T-cell (primary cell): Measurements from ENCODE around the gene FAT1. TPM values are rescaled to one million over a fixed set of nuclear protein-coding genes. Genes with fewer than 3 reads are reported as not detected.
A peak's percentile ranks its signal among the peaks of the same experiment; 100 is the strongest.

Experiments used
- ATAC-seq, 4 experiments: fragments of 200-7000 bp in 3 of 4; fragments of 150-1000 bp in 1 of 4; cut with Tn5 transposase; replicated peaks in 1 of 4; 1 replicate in 3 of 4; 2 replicates in 1 of 4; pipeline ENCODE4 v1.10.0; 2021; ENCODE audit warnings: moderate library complexity in 3 of 4, mild to moderate bottlenecking in 2 of 4, moderate number of reproducible peaks in 1 of 4
- CTCF ChIA-PET, 2 donors: fragments of 300-600 bp; sonication (Branson Sonifier 250); formaldehyde crosslinking; loops; one replicate each; lab custom pipeline; 2022; ENCODE audit warnings: antibody characterized with exemption in 2 of 2; lab: Charles Lee
- POLR2A ChIA-PET, 2 donors: fragments of 300-600 bp; sonication (Branson Sonifier 250); formaldehyde crosslinking; loops; one replicate each; lab custom pipeline; 2022; ENCODE audit warnings: antibody characterized with exemption in 2 of 2; lab: Charles Lee
- DNase-seq, 35 experiments: peaks; one replicate each; pipeline versions ENCODE4 v3.0.0 to v3.0.0-alpha.2; 2013 to 2023
- H3K27ac ChIP-seq: one replicate; pipeline ENCODE4 v1.5.1; 2013; ENCODE audit warnings: low read length
- H3K27me3 ChIP-seq, 2 experiments: replicated peaks in 1 of 2; 1 replicate in 1 of 2; 2 replicates in 1 of 2; pipeline versions ENCODE4 v1.6.1 to v1.7.0; 2013; ENCODE audit warnings: low read length in 1 of 2, mixed read lengths in 1 of 2; ENCODE audit not compliant: control insufficient read depth in 2 of 2, insufficient read depth in 2 of 2; ENCODE audit errors: extremely low read depth in 1 of 2
- H3K36me3 ChIP-seq, 2 donors: 1 replicate in 1 of 2; 2 replicates in 1 of 2; pipeline versions ENCODE4 v1.6.1 to v1.7.0; 2013; ENCODE audit warnings: low read length in 1 of 2; ENCODE audit not compliant: control insufficient read depth in 2 of 2, insufficient read depth in 1 of 2; ENCODE audit errors: extremely low read depth in 1 of 2
- H3K4me1 ChIP-seq, 2 experiments: 1 replicate in 1 of 2; 2 replicates in 1 of 2; pipeline versions ENCODE4 v1.6.1 to v1.7.0; 2013; ENCODE audit warnings: low read length in 2 of 2, mixed read lengths in 1 of 2; ENCODE audit not compliant: insufficient read depth in 2 of 2, control insufficient read depth in 1 of 2; ENCODE audit errors: extremely low read depth in 1 of 2
- H3K4me3 ChIP-seq, 2 donors: 1 replicate in 1 of 2; 2 replicates in 1 of 2; pipeline versions ENCODE4 v1.5.1 to v1.7.0; 2013; ENCODE audit warnings: mild to moderate bottlenecking in 2 of 2, low read length in 1 of 2, moderate library complexity in 1 of 2; ENCODE audit not compliant: control insufficient read depth in 1 of 2; ENCODE audit errors: extremely low read depth in 1 of 2
- H3K9me3 ChIP-seq: 2 replicates; pipeline ENCODE4 v1.7.0; 2013
- H3K27ac Mint-ChIP-seq, 2 donors: one replicate each; pipeline ENCODE4 v1.8.0; 2020 to 2021; ENCODE audit warnings: mild to moderate bottlenecking in 2 of 2, mixed read lengths in 2 of 2
- H3K27me3 Mint-ChIP-seq, 2 donors: one replicate each; pipeline ENCODE4 v1.8.0; 2021 to 2022; ENCODE audit warnings: mixed read lengths in 2 of 2
- H3K36me3 Mint-ChIP-seq: one replicate; pipeline ENCODE4 v1.8.0; 2021; ENCODE audit warnings: mixed read lengths
- H3K4me1 Mint-ChIP-seq, 3 donors: one replicate each; pipeline ENCODE4 v1.8.0; 2020 to 2022; ENCODE audit warnings: mixed read lengths in 3 of 3, mild to moderate bottlenecking in 1 of 3
- H3K4me3 Mint-ChIP-seq, 3 donors: one replicate each; pipeline ENCODE4 v1.8.0; 2020 to 2022; ENCODE audit warnings: mild to moderate bottlenecking in 3 of 3, mixed read lengths in 3 of 3, moderate library complexity in 3 of 3
- H3K9me3 Mint-ChIP-seq, 3 donors: one replicate each; pipeline ENCODE4 v1.8.0; 2020 to 2022; ENCODE audit warnings: mixed read lengths in 3 of 3
- WGBS: methylation state at CpG from one replicate; pipeline ENCODE4 v1.1.5; 2013; ENCODE audit warnings: missing lambda C conversion rate; ENCODE audit not compliant: insufficient coverage; 5-methylcytosine and 5-hydroxymethylcytosine counted together
- total RNA-seq, 35 experiments: library from RNA in 6 of 35; stranded (reverse) in 6 of 35; fragments of 120-200 nt in 1 of 35; gene quantifications; one replicate each; pipeline versions ENCODE4 v1.2.1 to v1.2.4 and lab custom pipeline; 2013 to 2026

Gene FAT1
- total RNA-seq, 5 donors from 2014 or later (not counting 1 experiment from before 2014, with no cell fraction given), result 1.0 to 1.5 (median 1.5) TPM; not detected in 2

DNA sequence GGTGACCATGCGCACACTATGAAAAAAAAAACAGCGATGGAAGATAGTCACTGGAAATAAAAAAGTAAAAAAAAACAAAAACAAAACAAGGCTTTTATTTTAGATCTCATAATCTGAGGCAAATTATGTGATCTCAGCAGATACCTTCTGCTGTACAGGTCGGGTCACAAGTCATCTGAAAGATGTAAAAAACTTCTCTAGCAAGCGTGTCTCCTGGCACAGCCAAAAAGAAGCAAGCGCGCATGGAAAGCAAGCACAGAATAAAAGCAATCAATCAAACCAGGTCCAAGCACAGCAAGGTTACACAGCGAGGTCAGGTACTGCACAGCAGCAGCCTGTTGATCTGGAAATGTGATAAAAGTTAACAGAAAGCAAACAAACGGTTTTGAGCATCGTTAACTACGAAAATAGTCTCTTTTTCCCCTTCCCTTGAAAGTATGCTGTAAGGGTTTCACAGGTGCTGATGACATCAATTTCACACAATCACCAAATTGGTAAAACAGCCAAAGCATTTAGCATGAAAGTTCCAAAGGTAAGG, 89.0 kb downstream of the FAT1 start:
- Mint-ChIP-seq H3K4me3 (no peak overlapping the region), H3K9me3 (peaks cover 4 to 7% (median 7%) of the 10 kb centered on the region in 3 donors), H3K4me1 (no peaks in the 10 kb centered on the region), H3K27me3 (no peaks in the 10 kb centered on the region), H3K27ac (no peak overlapping the region), H3K36me3 (no peaks in the 10 kb centered on the region)
- H3K27ac ChIP-seq, result no peak overlapping the region
- no peak for ATAC-seq
- ChIA-PET POLR2A (no interaction called here), CTCF (no interaction called here)
- peak overlapping the region in 1 of 2 donors; percentile 15 for H3K4me3 ChIP-seq
- no peaks in the 10 kb centered on the region for H3K27me3 ChIP-seq
- no peak for DNase-seq
- no peaks in the 10 kb centered on the region for H3K9me3 ChIP-seq
- no peaks in the 10 kb centered on the region for H3K4me1 ChIP-seq
- WGBS, result 82% methylated on average over 7 of the region's 10 CpGs
- no peaks in the 10 kb centered on the region for H3K36me3 ChIP-seq

DNA sequence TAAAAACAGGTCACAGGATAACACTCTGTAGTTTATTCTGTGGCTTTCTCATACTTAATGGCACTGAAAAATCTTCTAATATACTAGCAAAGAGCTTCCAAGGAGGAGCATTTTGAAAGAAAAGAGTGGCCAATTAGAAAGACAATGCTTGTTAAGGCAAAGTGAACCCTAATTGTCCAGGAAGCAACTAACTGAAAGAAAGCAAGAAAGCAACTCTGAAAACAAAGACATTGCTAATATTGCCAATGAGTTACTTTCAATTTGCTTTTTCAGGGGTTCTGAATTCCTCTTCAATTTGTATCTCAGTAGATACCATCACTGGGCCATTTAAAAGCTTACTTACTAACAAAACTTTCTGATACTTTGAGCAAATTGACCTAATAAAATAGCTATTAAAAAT, 89.8 kb downstream of the FAT1 start:
- no peaks in the 10 kb centered on the region for H3K4me1 Mint-ChIP-seq
- H3K36me3 Mint-ChIP-seq, result no peaks in the 10 kb centered on the region
- no peak for ATAC-seq
- H3K4me3 ChIP-seq, result no peak overlapping the region
- no peak overlapping the region for H3K27ac Mint-ChIP-seq
- no peak for DNase-seq
- H3K27me3 ChIP-seq, result no peaks in the 10 kb centered on the region
- H3K27ac ChIP-seq, result no peak overlapping the region
- no peaks in the 10 kb centered on the region for H3K36me3 ChIP-seq
- H3K9me3 Mint-ChIP-seq, result peaks cover 4 to 7% (median 7%) of the 10 kb centered on the region in 3 donors
- H3K9me3 ChIP-seq, result no peaks in the 10 kb centered on the region
- H3K4me1 ChIP-seq, result no peaks in the 10 kb centered on the region
- ChIA-PET POLR2A (no interaction called here), CTCF (no interaction called here)
- H3K4me3 Mint-ChIP-seq, result no peak overlapping the region
- H3K27me3 Mint-ChIP-seq, result no peaks in the 10 kb centered on the region

DNA sequence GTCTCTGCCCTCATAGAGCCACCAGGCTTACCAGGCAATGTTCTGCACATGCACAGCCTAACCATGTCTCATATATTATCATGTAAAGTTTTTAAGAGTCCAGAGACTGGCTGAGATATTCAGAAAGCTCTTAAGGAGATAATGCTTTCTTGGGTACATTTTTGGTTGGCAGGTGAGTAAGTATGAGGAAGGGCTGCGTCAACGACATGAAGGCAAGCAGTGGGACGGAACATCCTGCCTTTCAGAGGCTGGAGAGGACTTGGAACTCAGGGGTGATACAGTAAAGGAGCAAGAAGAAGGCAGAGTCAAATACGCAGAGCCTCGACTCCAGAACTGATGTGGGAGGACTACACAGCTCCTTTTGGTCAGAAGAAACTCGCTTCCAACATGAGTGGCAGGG, 93.5 kb downstream of the FAT1 start:
- no peaks in the 10 kb centered on the region for H3K9me3 ChIP-seq
- ATAC-seq (no peak), DNase-seq (no peak)
- no peak overlapping the region for H3K4me3 ChIP-seq
- H3K36me3 Mint-ChIP-seq, result no peaks in the 10 kb centered on the region
- no peaks in the 10 kb centered on the region for H3K27me3 Mint-ChIP-seq
- no peak overlapping the region for H3K27ac Mint-ChIP-seq
- H3K27ac ChIP-seq, result no peak overlapping the region
- no peaks in the 10 kb centered on the region for H3K27me3 ChIP-seq
- ChIA-PET POLR2A (no interaction called here), CTCF (interaction anchor here in 1 of 2 donors (1.0 kb wide), 1 partner anchor 43 kb away, joined by 3 read pairs; no protein-coding TSS in a partner anchor)
- peaks cover 0 to 6% of the 10 kb centered on the region in 2 experiments for H3K4me1 ChIP-seq
- H3K4me3 Mint-ChIP-seq, result no peak overlapping the region
- H3K36me3 ChIP-seq, result no peaks in the 10 kb centered on the region
- H3K4me1 Mint-ChIP-seq, result peaks cover 3 to 10% (median 7%) of the 10 kb centered on the region in 3 donors
- H3K9me3 Mint-ChIP-seq, result peaks cover 4 to 14% (median 7%) of the 10 kb centered on the region in 3 donors
- WGBS, result 82% methylated on average over 6 of the region's 6 CpGs

- Histone ChIP-seq H3K4me1 (peaks cover 0 to 6% of the 10 kb centered on the region in 2 experiments), H3K27ac (no peak overlapping the region), H3K9me3 (no peaks in the 10 kb centered on the region), H3K27me3 (no peaks in the 10 kb centered on the region), H3K4me3 (peak overlapping the region in 1 of 2 donors; percentile 51), H3K36me3 (no peaks in the 10 kb centered on the region)
- WGBS, result 44% methylated on average over 15 of the region's 21 CpGs
- Mint-ChIP-seq H3K4me3 (no peak overlapping the region), H3K27ac (no peak overlapping the region), H3K4me1 (peaks cover 3 to 10% (median 7%) of the 10 kb centered on the region in 3 donors), H3K27me3 (no peaks in the 10 kb centered on the region), H3K36me3 (no peaks in the 10 kb centered on the region), H3K9me3 (peaks cover 4 to 13% (median 10%) of the 10 kb centered on the region in 3 donors)
- ChIA-PET CTCF (no interaction called here), POLR2A (no interaction called here)
- DNase-seq (peak in 2 of 35 experiments; percentile 20 to 53), ATAC-seq (no peak)
These were observed 95.5 kb downstream of the FAT1 start for GRCh38 chr4:186628058-186628711.

GRCh38 chr4:186627226-186627865, 96.3 kb downstream of the FAT1 start:
- Histone ChIP-seq H3K4me1 (peaks cover 0 to 6% of the 10 kb centered on the region in 2 experiments), H3K4me3 (no peak overlapping the region), H3K9me3 (no peaks in the 10 kb centered on the region), H3K27ac (no peak overlapping the region), H3K36me3 (no peaks in the 10 kb centered on the region), H3K27me3 (no peaks in the 10 kb centered on the region)
- Mint-ChIP-seq H3K27ac (no peak overlapping the region), H3K9me3 (peaks cover 4 to 14% (median 10%) of the 10 kb centered on the region in 3 donors), H3K27me3 (no peaks in the 10 kb centered on the region), H3K4me1 (peaks cover 3 to 10% (median 7%) of the 10 kb centered on the region in 3 donors), H3K36me3 (no peaks in the 10 kb centered on the region), H3K4me3 (no peak overlapping the region)
- ChIA-PET POLR2A (no interaction called here), CTCF (no interaction called here)
- DNase-seq, result no peak
- no peak for ATAC-seq
- 91% methylated on average over 6 of the region's 10 CpGs for WGBS

DNA sequence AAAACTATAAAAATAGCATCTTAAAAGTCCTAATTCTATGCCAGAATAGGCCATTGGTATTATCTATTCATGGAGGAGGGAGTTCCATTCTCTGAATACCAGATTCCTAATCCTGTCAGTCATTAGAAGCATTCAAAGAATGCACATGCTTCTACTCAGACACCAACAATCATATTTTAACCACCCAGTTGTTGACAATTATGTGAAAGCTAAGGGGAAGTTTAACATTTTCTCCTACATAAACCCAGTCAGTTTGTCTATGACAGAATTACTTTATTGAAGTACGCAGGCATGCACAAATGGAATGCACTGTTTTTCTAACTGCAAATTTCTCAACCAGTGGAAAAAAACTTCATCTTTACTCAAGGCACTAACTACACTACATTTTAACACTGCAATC, 98.7 kb downstream of the FAT1 start:
- H3K36me3 ChIP-seq, result no peaks in the 10 kb centered on the region
- no peaks in the 10 kb centered on the region for H3K27me3 ChIP-seq
- peaks cover 0 to 6% of the 10 kb centered on the region in 2 experiments for H3K4me1 ChIP-seq
- H3K36me3 Mint-ChIP-seq, result no peaks in the 10 kb centered on the region
- no CpG with 5 or more reads among the region's 1 CpG for WGBS
- H3K27ac Mint-ChIP-seq, result no peak overlapping the region
- DNase-seq, result no peak
- peaks cover under 1 to 7% (median 7%) of the 10 kb centered on the region in 3 donors for H3K9me3 Mint-ChIP-seq
- no peaks in the 10 kb centered on the region for H3K27me3 Mint-ChIP-seq
- no peak for ATAC-seq
- H3K27ac ChIP-seq, result no peak overlapping the region
- ChIA-PET POLR2A (no interaction called here), CTCF (no interaction called here)
- H3K4me1 Mint-ChIP-seq, result peaks cover 3 to 10% (median 7%) of the 10 kb centered on the region in 3 donors
- H3K4me3 ChIP-seq, result no peak overlapping the region
- H3K9me3 ChIP-seq, result no peaks in the 10 kb centered on the region
- H3K4me3 Mint-ChIP-seq, result no peak overlapping the region
